ENCODE measurements around the gene NR3C2. TPM values are rescaled to one million over a fixed set of nuclear protein-coding genes. Genes with fewer than 3 reads are reported as not detected.

NR3C2 gene
- total RNA-seq, 1 donor, result 4.7 TPM

DNA sequence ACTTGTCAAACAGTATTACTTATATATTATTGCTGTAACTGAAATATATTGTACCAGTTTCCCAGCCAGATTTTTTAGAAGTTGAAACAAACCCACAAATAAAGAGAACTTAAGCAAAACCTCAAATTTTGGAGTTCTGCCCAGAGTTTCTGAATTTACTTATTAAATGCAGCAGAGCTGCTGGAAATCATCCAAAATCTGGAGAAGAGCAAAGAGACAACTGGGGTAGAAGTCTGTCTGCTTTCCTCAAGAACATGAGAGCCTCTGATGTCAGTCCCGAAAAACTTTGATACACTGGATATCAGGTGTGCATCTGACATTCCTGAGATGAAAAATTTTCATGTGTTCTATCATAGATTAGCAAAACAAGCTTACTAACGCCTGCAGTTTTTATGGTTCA is 325.9 kb downstream of the NR3C2 start:
- DNase-seq (ENCODE audit: low read depth), result peak; percentile 78
- TF ChIP-seq, protein P1, sequence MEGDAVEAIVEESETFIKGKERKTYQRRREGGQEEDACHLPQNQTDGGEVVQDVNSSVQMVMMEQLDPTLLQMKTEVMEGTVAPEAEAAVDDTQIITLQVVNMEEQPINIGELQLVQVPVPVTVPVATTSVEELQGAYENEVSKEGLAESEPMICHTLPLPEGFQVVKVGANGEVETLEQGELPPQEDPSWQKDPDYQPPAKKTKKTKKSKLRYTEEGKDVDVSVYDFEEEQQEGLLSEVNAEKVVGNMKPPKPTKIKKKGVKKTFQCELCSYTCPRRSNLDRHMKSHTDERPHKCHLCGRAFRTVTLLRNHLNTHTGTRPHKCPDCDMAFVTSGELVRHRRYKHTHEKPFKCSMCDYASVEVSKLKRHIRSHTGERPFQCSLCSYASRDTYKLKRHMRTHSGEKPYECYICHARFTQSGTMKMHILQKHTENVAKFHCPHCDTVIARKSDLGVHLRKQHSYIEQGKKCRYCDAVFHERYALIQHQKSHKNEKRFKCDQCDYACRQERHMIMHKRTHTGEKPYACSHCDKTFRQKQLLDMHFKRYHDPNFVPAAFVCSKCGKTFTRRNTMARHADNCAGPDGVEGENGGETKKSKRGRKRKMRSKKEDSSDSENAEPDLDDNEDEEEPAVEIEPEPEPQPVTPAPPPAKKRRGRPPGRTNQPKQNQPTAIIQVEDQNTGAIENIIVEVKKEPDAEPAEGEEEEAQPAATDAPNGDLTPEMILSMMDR (IDR thresholded peaks at IDR 0.05; ENCODE audit: insufficient read depth, low read length), result no peak
- H3K4me3 ChIP-seq (ENCODE audit: low read depth, low read length), result no peak overlapping the region

DNA sequence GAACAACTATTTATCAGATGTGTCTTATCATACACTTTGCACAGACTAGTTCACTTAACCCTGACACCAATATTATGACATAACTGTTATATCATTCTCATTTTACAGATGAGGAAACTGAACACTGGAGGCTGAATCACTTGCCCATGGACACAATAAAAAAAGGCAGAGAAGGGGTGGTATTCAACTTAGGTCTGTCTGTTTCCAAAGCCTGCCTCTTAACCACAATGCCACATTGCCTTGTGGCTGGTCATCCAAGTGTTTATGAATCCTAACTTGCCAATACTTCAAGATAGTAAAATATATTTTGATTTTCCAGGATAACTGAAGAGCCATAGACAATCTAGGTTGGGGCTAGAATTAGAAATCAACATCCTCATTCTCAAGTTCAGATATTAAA is 327.8 kb downstream of the NR3C2 start:
- H3K4me3 ChIP-seq (ENCODE audit: low read depth, low read length), result no peak overlapping the region
- no peak for DNase-seq (ENCODE audit: low read depth)
- TF ChIP-seq, protein P1 (IDR thresholded peaks at IDR 0.05; ENCODE audit: insufficient read depth, low read length), result no peak

- TF ChIP-seq, protein P1 (IDR thresholded peaks at IDR 0.05; ENCODE audit: insufficient read depth, low read length), result no peak
- DNase-seq (ENCODE audit: low read depth), result peak; percentile 30
Measured at GRCh38 chr4:148112231-148112982, 329.8 kb downstream of the NR3C2 start.

GRCh38 chr4:148110169-148110568 is 332.0 kb downstream of the NR3C2 start:
- H3K4me3 ChIP-seq (ENCODE audit: low read depth, low read length), result no peak overlapping the region
- DNase-seq (ENCODE audit: low read depth), result no peak
- TF ChIP-seq, protein P1 (IDR thresholded peaks at IDR 0.05; ENCODE audit: insufficient read depth, low read length), result no peak

More at GRCh38 chr4:148112231-148112982, 329.8 kb downstream of the NR3C2 start:
- no peak overlapping the region for H3K4me3 ChIP-seq (ENCODE audit: low read depth, low read length)

DNA sequence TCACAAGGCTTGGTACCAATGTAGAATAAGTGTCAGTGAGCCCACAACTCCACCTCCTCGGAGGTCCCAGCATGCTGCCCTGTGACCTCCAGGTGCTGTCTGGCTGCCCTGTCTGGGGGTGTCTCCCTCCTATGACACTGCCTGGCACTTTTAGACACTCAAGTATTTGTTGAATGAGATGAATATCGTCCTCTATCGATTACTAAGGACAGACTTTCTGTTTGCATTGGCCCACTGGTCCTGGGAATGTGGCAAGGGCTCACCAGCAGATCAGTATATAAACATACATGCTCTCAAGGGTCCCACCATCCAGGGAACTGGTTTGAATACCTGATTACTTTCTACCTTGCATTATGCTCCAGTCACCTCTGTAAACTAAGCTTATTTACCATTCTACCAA is 333.0 kb downstream of the NR3C2 start:
- no peak overlapping the region for H3K4me3 ChIP-seq (ENCODE audit: low read depth, low read length)
- TF ChIP-seq, protein P1 (IDR thresholded peaks at IDR 0.05; ENCODE audit: insufficient read depth, low read length), result no peak
- no peak for DNase-seq (ENCODE audit: low read depth)

- DNase-seq (ENCODE audit: low read depth), result no peak
- no peak overlapping the region for H3K4me3 ChIP-seq (ENCODE audit: low read depth, low read length)
- TF ChIP-seq, protein P1 (IDR thresholded peaks at IDR 0.05; ENCODE audit: insufficient read depth, low read length), result no peak
Measured at GRCh38 chr4:148108766-148109165, 333.4 kb downstream of the NR3C2 start.
